Measurements from ENCODE around the gene PYGO1. TPM values are rescaled to one million over a fixed set of nuclear protein-coding genes. Genes with fewer than 3 reads are reported as not detected.

PYGO1 gene
- total and polyA plus RNA-seq, 2 of the 4 experiments (the other 2 are of a cell fraction): 3.0 to 6.6 TPM

- intact Hi-C loops (cut with micrococcal nuclease): no loop called here
- WGBS, 2 experiments (ENCODE audit: extremely low coverage in 2 of 2, insufficient read length in 1 of 2): no CpG with 5 or more reads among the region's 6 CpGs
Observed at GRCh38 chr15:55535436-55535835, 52.7 kb downstream of the PYGO1 start.

More at GRCh38 chr15:55535436-55535835, 52.7 kb downstream of the PYGO1 start:
- TF ChIP-seq POLR2A (IDR thresholded peaks at IDR 0.05; ENCODE audit: low read depth, low read length): no peak
- no peak for TF ChIP-seq RCOR1 (IDR thresholded peaks at IDR 0.05; ENCODE audit: insufficient replicate concordance, low read length)
- TF ChIP-seq FOS (IDR thresholded peaks at IDR 0.05; ENCODE audit: low read depth, low read length): no peak
- no peak for TF ChIP-seq MXI1 (IDR thresholded peaks at IDR 0.05; ENCODE audit: borderline replicate concordance, low read depth, low read length)
- TF ChIP-seq CHD1 (IDR thresholded peaks at IDR 0.05; ENCODE audit: low read depth, low read length): no peak
- TF ChIP-seq CEBPB (IDR thresholded peaks at IDR 0.05; ENCODE audit: low read depth, low read length): no peak
- TF ChIP-seq CTCF (conservative IDR thresholded peaks at IDR 0.05; ENCODE audit: low read depth, low read length): no peak
- ATAC-seq (ENCODE audit: low read depth) (no peak), DNase-seq (no peak)
- Histone ChIP-seq H3K4me1 (ENCODE audit: control insufficient read depth, insufficient read depth, low read length) (no peaks in the 10 kb centered on the region), H3K4me2 (ENCODE audit: low read depth, low read length) (no peak overlapping the region), H3K23ac (ENCODE audit: low read depth, low read length) (no peak overlapping the region), H3K14ac (replicated peaks; ENCODE audit: low read depth, low read length) (no peak overlapping the region), H3K27me3 (ENCODE audit: control insufficient read depth, insufficient read depth, low read length) (no peaks in the 10 kb centered on the region), H4K5ac (ENCODE audit: low read depth, low read length) (no peak overlapping the region), H3K56ac (ENCODE audit: extremely low read depth, insufficient read depth, low read length) (no peak overlapping the region), H3K18ac (ENCODE audit: low read depth, low read length) (no peak overlapping the region), H2AFZ (replicated peaks; ENCODE audit: low read length, poor library complexity) (no peak overlapping the region), H2AK5ac (ENCODE audit: low read depth, low read length) (peak overlapping the region; percentile 28; the same call in 1 of the 2 replicates), H4K20me1 (ENCODE audit: insufficient read depth, low read length) (no peaks in the 10 kb centered on the region), H4K8ac (ENCODE audit: low read depth in 2 of 2, low read length in 2 of 2) (no peak overlapping the region), H3K36me3 (ENCODE audit: control insufficient read depth, insufficient read depth, low read length) (no peaks in the 10 kb centered on the region), H4K91ac (ENCODE audit: insufficient read depth, low read depth, low read length) (no peak overlapping the region), H3K4ac (ENCODE audit: low read depth, low read length) (no peak overlapping the region), H3K79me1 (ENCODE audit: low read depth in 1 of 2, low read length in 2 of 2) (no peaks in the 10 kb centered on the region), H3K4me3 (ENCODE audit: insufficient read depth, low read depth, low read length) (no peak overlapping the region), H2BK20ac (ENCODE audit: low read depth, low read length) (no peak overlapping the region), H2BK5ac (ENCODE audit: low read depth, low read length, poor library complexity, severe bottlenecking) (no peak overlapping the region), H3K9ac (ENCODE audit: low read depth, low read length) (no peak overlapping the region), H3K27ac (ENCODE audit: insufficient read depth, low read length) (no peak overlapping the region), H3K9me1 (ENCODE audit: insufficient read depth, low read length) (peaks cover 6% of the 10 kb centered on the region; the same call in 1 of the 2 replicates), H2BK120ac (ENCODE audit: low read depth, low read length) (no peak overlapping the region), H2AK9ac (replicated peaks; ENCODE audit: low read depth, low read length, poor library complexity) (no peak overlapping the region), H3K9me3 (ENCODE audit: control insufficient read depth, insufficient read depth, low read length) (no peaks in the 10 kb centered on the region), H2BK15ac (ENCODE audit: low read depth, low read length) (no peak overlapping the region)
- BruUV-seq (replicated peaks): no TSS peak
- ChIA-PET CTCF (no interaction called here), POLR2A (ENCODE audit: unreplicated experiment) (no interaction called here)
- in situ Hi-C loops (cut with MboI; ENCODE audit: low sequenced_read_pairs) (no loop called here), dilution Hi-C loops (cut with HindIII; ENCODE audit: low sequenced_read_pairs, unreplicated experiment) (no loop called here)

All from IMR-90 (cell line).